ENCODE results near the gene STEAP2.
"Not testable (repeated sequence)": the region's sequence is repeated elsewhere in the genome, so short reads cannot be mapped to it uniquely, and the experiment has no call there.

The STEAP2 gene

DNA sequence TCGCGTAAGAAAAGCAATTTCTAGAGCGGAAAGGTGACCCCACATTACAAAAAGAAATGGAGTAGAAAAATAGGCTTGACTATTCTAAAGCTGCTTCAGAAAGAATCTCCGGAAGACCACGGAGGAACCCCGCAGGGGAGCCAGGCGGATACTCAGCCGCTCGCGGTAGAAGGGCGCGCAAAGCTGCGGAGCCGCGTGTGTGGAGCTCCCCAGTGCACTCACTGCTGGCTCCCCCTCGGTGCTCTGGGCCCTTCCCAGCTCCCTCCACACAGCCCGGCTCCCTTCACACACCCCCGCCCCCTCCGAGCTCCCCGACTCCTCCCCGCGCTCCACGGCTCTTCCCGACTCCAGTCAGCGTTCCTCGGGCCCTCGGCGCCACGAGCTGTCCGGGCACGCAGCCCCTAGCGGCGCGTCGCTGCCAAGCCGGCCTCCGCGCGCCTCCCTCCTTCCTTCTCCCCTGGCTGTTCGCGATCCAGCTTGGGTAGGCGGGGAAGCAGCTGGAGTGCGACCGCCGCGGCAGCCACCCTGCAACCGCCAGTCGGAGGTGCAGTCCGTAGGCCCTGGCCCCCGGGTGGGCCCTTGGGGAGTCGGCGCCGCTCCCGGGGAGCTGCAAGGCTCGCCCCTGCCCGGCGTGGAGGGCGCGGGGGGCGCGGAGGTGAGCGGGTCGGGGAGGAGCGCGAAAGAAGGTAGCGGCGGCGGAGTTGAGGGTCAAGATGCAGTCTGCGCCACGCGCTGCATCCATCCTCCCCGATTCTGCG, at the start of gene STEAP2:
STEAP2 (plus strand) TSS at position 350 of the 758 bp plus-strand sequence. CDS start 13,343 bp downstream, outside the sequence.
- peak; percentile 51 for DNase-seq (ENCODE audit: low read depth)

GRCh38 chr7:90163534-90163933, 48.0 kb upstream of the STEAP2 start:
- DNase-seq (ENCODE audit: low read depth) = no peak

GRCh38 chr7:90165724-90166123, 45.8 kb upstream of the STEAP2 start:
- DNase-seq (ENCODE audit: low read depth) = no peak

- DNase-seq (ENCODE audit: low read depth) = no peak
These were observed 45.4 kb upstream of the STEAP2 start for GRCh38 chr7:90166153-90166552.

GRCh38 chr7:90167361-90167760, 44.2 kb upstream of the STEAP2 start:
- DNase-seq (ENCODE audit: low read depth) = no peak

DNA sequence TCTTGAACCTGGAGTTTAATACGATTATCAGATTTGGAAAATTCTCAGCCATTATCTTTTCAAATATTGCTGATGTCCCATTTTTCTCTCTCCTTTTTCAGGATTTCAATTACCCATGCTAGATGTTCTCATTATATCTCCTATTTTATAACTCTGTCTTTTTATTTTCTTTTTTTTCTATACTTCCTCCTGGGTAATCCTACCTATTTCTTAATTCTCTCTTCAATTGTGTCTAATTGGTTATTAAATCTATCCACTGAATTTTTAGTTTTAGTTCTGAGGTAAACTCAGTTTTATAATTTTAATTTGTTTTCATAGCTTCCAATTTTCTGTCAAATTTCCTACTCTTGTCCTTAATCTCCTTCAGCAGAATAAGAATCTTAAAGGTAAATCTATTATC, 41.6 kb upstream of the STEAP2 start:
- DNase-seq (ENCODE audit: low read depth) = no peak

GRCh38 chr7:90172121-90172520, 39.4 kb upstream of the STEAP2 start:
- DNase-seq (ENCODE audit: low read depth) = no peak

DNA sequence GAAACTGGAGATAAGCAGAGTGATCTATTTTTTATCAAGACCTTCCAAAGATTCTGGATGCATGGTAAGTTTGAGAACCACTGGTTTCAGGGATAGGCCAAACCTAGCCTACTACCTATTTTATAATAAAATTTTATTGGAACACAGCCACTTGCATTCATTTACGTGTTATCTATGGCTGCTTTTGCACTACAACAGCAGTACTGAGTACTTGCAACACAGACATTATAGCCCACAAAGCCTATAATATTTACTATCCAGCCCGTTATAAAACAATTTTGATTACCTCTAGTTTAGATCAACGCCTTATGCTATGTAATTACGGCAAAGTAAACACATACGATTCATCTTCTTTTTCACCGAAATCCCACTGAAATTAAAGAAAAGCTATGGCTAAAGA, 38.9 kb upstream of the STEAP2 start:
- DNase-seq (ENCODE audit: low read depth) = no peak

DNA sequence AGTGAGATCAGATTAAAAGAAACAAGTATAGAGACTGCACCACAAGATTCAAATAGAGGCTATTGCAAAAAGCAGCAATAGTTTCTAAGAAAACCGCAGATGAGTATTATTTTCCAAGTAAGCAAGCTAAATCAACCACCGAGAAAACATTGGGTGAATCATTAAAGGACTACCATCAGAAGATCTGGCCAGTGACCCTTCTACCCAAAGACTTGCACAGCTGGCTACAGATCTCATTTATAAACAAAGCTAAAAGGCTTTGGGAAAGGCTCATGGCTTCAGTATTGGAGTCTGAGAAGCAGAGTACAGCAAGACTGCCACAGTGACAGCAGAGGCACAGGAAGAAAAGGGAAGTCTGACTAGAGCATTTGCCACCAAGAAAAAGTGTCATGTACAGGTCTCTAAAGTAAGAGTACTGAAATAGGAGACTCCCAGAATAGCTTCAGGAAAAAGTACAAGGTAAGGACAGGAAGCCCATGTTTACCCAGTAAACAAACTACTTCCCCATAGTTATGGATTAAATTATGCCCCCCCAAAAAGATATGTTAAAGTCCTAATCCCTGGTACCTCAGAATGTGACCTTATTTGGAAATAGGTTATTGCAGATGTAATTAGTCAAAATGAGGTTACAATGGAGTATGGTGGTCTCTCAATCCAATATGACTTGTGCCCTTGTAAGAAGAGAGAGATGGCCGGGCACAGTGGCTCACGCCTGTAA, 38.3 kb upstream of the STEAP2 start:
- DNase-seq (ENCODE audit: low read depth) = no peak

GRCh38 chr7:90175667-90176066, 35.9 kb upstream of the STEAP2 start:
- no peak for DNase-seq (ENCODE audit: low read depth)

DNA sequence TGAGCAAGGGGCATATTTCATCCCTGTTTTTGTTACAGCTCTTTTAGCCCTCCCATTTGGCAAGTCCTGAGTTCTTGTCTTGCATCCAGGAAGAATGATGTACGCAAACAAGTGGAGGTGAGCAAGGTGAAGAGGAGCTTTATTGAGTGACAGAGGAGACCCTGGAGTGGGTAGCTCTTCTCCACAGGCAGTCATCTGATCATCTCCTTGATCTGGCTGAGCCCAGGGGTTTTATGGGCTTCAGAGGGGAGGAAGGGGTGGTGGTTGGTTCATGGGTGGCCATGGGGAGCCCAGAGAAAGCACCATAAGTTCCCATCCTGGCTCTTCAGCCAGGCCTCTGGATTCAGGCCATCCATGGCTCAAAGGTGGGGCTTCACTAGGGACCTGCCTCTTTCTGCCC, 35.3 kb upstream of the STEAP2 start:
- DNase-seq (ENCODE audit: low read depth) = no peak

GRCh38 chr7:90178166-90178565, 33.4 kb upstream of the STEAP2 start:
- DNase-seq (ENCODE audit: low read depth) = no peak

- DNase-seq (ENCODE audit: low read depth) = peak; percentile 81
These were observed 32.8 kb upstream of the STEAP2 start for GRCh38 chr7:90178679-90179278.

- DNase-seq (ENCODE audit: low read depth) = no peak
These were observed 31.4 kb upstream of the STEAP2 start for GRCh38 chr7:90180011-90180585.

- no peak for DNase-seq (ENCODE audit: low read depth)
These were observed 30.9 kb upstream of the STEAP2 start for GRCh38 chr7:90180649-90181048.

DNA sequence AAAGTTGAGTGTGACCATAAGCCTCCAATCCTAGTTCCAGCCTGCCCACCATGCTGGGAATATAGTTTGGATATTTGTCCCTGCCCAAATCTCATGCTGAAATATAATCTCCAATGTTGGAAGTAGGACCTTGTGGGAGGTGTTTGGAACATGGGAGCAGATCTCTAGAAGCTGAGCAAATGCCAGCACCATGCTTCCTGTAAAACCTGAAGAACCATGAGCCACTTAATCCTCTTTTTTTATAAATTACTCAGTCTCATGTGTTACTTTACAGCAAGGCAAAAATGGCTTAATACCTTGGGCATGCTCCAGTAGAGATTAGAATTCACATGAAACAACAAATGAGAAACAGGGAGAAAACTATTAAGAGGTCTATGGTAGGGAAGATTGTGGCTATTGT, 30.1 kb upstream of the STEAP2 start:
- DNase-seq (ENCODE audit: low read depth) = no peak

- DNase-seq (ENCODE audit: low read depth) = not testable (repeated sequence)
These were observed 25.2 kb upstream of the STEAP2 start for GRCh38 chr7:90186290-90186689.

DNA sequence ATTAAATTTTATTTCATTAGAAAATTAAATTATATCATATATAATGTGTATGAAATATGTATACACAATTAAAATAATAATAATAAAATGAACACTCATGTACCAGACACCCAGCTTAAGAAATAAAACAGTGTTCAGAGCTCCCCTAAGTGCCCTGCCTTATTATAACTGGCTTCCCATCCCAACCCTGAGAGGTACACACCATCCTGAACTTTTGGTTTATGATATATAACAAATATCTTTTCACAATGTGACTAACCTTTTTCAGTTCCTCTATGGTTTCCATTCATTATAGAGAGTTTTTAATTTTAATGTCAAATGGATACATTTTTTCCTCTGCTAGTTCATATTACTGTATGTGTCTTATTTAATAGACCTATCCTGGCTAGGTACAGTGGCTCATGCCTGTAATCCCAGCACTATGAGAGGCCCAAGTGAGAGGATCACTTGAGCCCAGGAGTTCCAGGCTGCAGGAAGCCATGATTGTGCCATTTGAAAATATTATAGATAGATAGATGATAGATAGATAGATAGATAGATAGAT, 24.0 kb upstream of the STEAP2 start:
- DNase-seq (ENCODE audit: low read depth) = no peak

GRCh38 chr7:90188281-90188680, 23.3 kb upstream of the STEAP2 start:
- DNase-seq (ENCODE audit: low read depth) = no peak

GRCh38 chr7:90190995-90191394, 20.5 kb upstream of the STEAP2 start:
- DNase-seq (ENCODE audit: low read depth) = no peak

- DNase-seq (ENCODE audit: low read depth) = no peak
These were observed 19.9 kb upstream of the STEAP2 start for GRCh38 chr7:90191648-90192047.

All from HS-5 (cell line).